HUES64 (cell line): Measurements from ENCODE around the gene POP7.
"Not testable (repeated sequence)": the region's sequence is repeated elsewhere in the genome, so short reads cannot be mapped to it uniquely, and the experiment has no call there.

Experiments used
- H3K27ac ChIP-seq: 2 replicates; pipeline ENCODE4 v1.7.0; 2013; ENCODE audit warnings: low read depth, low read length, inconsistent platforms
- H3K27me3 ChIP-seq: 2 replicates; pipeline ENCODE4 v1.6.1; 2013; ENCODE audit warnings: mild to moderate bottlenecking, low read length; ENCODE audit not compliant: insufficient read depth
- H3K36me3 ChIP-seq: 2 replicates; pipeline ENCODE4 v1.6.1; 2013; ENCODE audit warnings: mild to moderate bottlenecking, low read length; ENCODE audit not compliant: insufficient read depth
- H3K4me1 ChIP-seq: 2 replicates; pipeline ENCODE4 v1.6.1; 2013; ENCODE audit warnings: mild to moderate bottlenecking, low read length, moderate library complexity; ENCODE audit not compliant: insufficient read depth
- H3K4me3 ChIP-seq: 2 replicates; pipeline ENCODE4 v1.5.1; 2013; ENCODE audit warnings: mild to moderate bottlenecking, low read length, moderate library complexity
- H3K9ac ChIP-seq: 2 replicates; pipeline ENCODE4 v1.6.1; 2013; ENCODE audit warnings: mild to moderate bottlenecking, low read depth, low read length
- H3K9me3 ChIP-seq: 2 replicates; pipeline ENCODE4 v1.6.1; 2013; ENCODE audit warnings: low read depth, low read length; ENCODE audit not compliant: insufficient read depth
- WGBS: fragments of 150-250, 120-280 bp; methylation state at CpG from one replicate; pipeline ENCODE4 v1.1.7; 2013; ENCODE audit warnings: missing lambda C conversion rate; 5-methylcytosine and 5-hydroxymethylcytosine counted together

The POP7 gene

DNA sequence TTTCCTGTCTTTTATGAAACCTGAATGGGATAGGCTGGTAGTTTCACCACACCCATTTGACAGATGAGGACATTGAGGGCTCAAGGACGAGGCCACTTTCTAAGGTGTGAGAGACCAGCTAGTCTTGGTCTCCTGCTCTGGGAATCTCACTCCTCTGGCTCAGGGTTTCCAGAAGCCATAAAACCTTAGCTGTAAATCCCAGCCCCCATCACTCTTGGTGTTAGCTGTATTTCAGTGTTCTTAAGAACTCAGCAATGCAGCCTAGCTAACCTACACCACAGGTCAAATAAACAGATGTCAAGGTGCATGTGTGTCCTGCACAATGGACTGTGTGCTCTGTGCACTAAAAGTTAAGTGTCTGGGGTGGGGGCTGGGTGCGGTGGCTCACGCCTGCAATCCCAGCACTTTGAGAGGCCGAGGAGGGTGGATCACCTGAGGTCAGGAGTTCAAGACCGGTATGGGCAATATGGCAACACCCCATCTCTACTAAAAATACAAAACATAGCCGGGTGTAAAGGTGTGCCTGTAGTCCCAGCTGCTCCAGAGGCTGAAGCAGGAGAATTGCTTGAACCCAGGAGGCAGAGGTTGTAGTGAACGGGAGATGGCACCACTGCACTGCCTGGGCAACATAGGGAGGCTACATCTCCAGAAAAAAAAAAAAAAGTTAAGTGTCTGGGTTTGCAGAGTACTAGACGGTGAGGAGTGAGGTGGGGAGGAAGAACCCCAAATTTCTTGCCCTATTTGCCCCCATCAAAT, 13.8 kb downstream of the POP7 start:
- H3K27me3 ChIP-seq: peaks cover 52% of the 10 kb centered on the region
- no peak overlapping the region for H3K27ac ChIP-seq
- H3K4me1 ChIP-seq: 0 out of 2 replicates have a peak, but pooled peaks cover 2% of the 10 kb centered on the region
- H3K9ac ChIP-seq: no peak overlapping the region; the same call in 1 of the 2 replicates
- 75% methylated on average over 7 of the region's 8 CpGs for WGBS
- H3K4me3 ChIP-seq: peak overlapping the region; percentile 53
- H3K9me3 ChIP-seq: no peaks in the 10 kb centered on the region
- no peaks in the 10 kb centered on the region for H3K36me3 ChIP-seq

DNA sequence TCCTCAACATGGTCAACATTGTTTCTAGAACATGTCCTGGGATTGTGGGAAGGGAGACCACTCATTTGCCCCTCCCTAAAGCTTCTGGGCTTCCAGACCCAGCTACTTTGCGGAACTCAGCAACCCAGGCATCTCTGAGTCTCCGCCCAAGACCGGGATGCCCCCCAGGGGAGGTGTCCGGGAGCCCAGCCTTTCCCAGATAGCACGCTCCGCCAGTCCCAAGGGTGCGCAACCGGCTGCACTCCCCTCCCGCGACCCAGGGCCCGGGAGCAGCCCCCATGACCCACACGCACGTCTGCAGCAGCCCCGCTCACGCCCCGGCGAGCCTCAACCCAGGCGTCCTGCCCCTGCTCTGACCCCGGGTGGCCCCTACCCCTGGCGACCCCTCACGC, 14.4 kb downstream of the POP7 start, which contains the start of gene EPO:
Gene EPO, plus strand, starts transcription at position 190 of the 392 bp plus-strand sequence. CDS start 513 bp downstream, outside the sequence.
- H3K27ac ChIP-seq: no peak within 1 kb of the TSS
- H3K9ac ChIP-seq: no peak within 1 kb of the TSS; the same call in 1 of the 2 replicates
- H3K4me3 ChIP-seq: peak within 1 kb of the TSS; percentile 53
- H3K36me3 ChIP-seq: no peaks in the 10 kb centered on the region
- H3K27me3 ChIP-seq: peaks cover 52% of the 10 kb centered on the region
- H3K4me1 ChIP-seq: 0 out of 2 replicates have a peak, but pooled peaks cover 2% of the 10 kb centered on the region
- WGBS: 3% methylated on average over 21 of the region's 21 CpGs
- H3K9me3 ChIP-seq: no peaks in the 10 kb centered on the region

DNA sequence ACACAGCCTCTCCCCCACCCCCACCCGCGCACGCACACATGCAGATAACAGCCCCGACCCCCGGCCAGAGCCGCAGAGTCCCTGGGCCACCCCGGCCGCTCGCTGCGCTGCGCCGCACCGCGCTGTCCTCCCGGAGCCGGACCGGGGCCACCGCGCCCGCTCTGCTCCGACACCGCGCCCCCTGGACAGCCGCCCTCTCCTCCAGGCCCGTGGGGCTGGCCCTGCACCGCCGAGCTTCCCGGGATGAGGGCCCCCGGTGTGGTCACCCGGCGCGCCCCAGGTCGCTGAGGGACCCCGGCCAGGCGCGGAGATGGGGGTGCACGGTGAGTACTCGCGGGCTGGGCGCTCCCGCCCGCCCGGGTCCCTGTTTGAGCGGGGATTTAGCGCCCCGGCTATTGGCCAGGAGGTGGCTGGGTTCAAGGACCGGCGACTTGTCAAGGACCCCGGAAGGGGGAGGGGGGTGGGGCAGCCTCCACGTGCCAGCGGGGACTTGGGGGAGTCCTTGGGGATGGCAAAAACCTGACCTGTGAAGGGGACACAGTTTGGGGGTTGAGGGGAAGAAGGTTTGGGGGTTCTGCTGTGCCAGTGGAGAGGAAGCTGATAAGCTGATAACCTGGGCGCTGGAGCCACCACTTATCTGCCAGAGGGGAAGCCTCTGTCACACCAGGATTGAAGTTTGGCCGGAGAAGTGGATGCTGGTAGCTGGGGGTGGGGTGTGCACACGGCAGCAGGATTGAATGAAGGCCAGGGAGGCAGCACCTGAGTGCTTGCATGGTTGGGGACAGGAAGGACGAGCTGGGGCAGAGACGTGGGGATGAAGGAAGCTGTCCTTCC, 15.0 kb downstream of the POP7 start:
- no peaks in the 10 kb centered on the region for H3K9me3 ChIP-seq
- no peak overlapping the region for H3K27ac ChIP-seq
- H3K9ac ChIP-seq: no peak overlapping the region; the same call in 1 of the 2 replicates
- H3K36me3 ChIP-seq: no peaks in the 10 kb centered on the region
- 0 out of 2 replicates have a peak, but pooled peaks cover 2% of the 10 kb centered on the region for H3K4me1 ChIP-seq
- peak overlapping the region; percentile 53 for H3K4me3 ChIP-seq
- WGBS: 3% methylated on average over 56 of the region's 56 CpGs
- peaks cover 52% of the 10 kb centered on the region for H3K27me3 ChIP-seq

DNA sequence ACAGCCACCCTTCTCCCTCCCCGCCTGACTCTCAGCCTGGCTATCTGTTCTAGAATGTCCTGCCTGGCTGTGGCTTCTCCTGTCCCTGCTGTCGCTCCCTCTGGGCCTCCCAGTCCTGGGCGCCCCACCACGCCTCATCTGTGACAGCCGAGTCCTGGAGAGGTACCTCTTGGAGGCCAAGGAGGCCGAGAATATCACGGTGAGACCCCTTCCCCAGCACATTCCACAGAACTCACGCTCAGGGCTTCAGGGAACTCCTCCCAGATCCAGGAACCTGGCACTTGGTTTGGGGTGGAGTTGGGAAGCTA, 15.5 kb downstream of the POP7 start:
- 89% methylated on average over 8 of the region's 8 CpGs for WGBS
- H3K9me3 ChIP-seq: no peaks in the 10 kb centered on the region
- peak overlapping the region; percentile 53; the same call in 1 of the 2 replicates for H3K4me3 ChIP-seq
- H3K36me3 ChIP-seq: no peaks in the 10 kb centered on the region
- H3K4me1 ChIP-seq: 0 out of 2 replicates have a peak, but pooled peaks cover 2% of the 10 kb centered on the region
- H3K27me3 ChIP-seq: peaks cover 52% of the 10 kb centered on the region
- no peak overlapping the region for H3K27ac ChIP-seq
- no peak overlapping the region for H3K9ac ChIP-seq

DNA sequence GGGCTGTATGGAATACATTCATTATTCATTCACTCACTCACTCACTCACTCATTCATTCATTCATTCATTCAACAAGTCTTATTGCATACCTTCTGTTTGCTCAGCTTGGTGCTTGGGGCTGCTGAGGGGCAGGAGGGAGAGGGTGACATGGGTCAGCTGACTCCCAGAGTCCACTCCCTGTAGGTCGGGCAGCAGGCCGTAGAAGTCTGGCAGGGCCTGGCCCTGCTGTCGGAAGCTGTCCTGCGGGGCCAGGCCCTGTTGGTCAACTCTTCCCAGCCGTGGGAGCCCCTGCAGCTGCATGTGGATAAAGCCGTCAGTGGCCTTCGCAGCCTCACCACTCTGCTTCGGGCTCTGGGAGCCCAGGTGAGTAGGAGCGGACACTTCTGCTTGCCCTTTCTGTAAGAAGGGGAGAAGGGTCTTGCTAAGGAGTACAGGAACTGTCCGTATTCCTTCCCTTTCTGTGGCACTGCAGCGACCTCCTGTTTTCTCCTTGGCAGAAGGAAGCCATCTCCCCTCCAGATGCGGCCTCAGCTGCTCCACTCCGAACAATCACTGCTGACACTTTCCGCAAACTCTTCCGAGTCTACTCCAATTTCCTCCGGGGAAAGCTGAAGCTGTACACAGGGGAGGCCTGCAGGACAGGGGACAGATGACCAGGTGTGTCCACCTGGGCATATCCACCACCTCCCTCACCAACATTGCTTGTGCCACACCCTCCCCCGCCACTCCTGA, 16.7 kb downstream of the POP7 start:
- 0 out of 2 replicates have a peak, but pooled peaks cover 2% of the 10 kb centered on the region for H3K4me1 ChIP-seq
- WGBS: 86% methylated on average over 17 of the region's 17 CpGs
- H3K27ac ChIP-seq: no peak overlapping the region
- H3K27me3 ChIP-seq: peaks cover 52% of the 10 kb centered on the region
- no peak overlapping the region for H3K9ac ChIP-seq
- H3K4me3 ChIP-seq: no peak overlapping the region
- no peaks in the 10 kb centered on the region for H3K36me3 ChIP-seq
- no peaks in the 10 kb centered on the region for H3K9me3 ChIP-seq

DNA sequence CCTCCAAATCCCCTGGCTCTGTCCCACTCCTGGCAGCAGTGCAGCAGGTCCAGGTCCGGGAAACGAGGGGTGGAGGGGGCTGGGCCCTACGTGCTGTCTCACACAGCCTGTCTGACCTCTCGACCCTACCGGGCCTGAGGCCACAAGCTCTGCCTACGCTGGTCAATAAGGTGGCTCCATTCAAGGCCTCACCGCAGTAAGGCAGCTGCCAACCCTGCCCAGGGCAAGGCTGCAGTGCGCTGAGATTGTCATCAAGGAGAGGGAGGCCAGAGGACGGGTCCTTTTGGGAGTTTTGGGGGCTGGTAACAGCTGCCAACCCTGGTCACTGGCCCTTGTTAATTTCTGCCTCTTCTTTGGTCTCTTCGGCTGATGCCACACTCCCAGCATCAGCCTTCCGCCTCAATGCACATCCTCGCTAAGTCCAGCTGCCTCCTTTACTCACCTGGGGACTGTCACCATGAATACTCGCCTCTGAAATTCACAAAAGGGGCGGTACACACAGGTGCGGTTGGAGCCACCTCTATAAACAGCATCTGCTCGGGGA, 17.9 kb downstream of the POP7 start:
- Histone ChIP-seq H3K4me1 (0 out of 2 replicates have a peak, but pooled peaks cover 2% of the 10 kb centered on the region), H3K4me3 (no peak overlapping the region), H3K9me3 (no peaks in the 10 kb centered on the region), H3K36me3 (no peaks in the 10 kb centered on the region), H3K9ac (no peak overlapping the region), H3K27me3 (peaks cover 52% of the 10 kb centered on the region), H3K27ac (no peak overlapping the region)
- 90% methylated on average over 16 of the region's 16 CpGs for WGBS

DNA sequence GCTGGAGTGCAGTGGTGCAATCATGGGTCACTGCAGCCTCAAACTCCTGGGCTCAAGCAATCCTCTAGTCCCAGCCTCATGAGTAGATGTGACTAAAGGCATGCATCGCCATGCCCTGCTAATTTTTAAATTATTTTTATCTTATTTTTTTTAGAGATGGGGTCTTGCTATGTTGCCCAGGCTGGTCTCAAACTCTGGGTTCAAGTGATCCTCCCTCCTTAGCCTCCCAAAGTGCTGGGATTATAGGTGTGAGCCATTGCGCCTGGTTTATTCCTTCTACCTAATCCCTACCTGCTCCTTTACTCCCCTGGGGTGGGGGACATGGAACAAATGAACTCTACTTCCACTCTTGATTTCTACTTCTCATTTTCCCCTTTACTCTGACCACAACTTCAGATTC, 18.4 kb downstream of the POP7 start:
- H3K27me3 ChIP-seq: peaks cover 47% of the 10 kb centered on the region
- H3K9me3 ChIP-seq, H3K4me1 ChIP-seq, H3K9ac ChIP-seq, H3K36me3 ChIP-seq, H3K4me3 ChIP-seq, H3K27ac ChIP-seq: not testable (repeated sequence)
- WGBS: 90% methylated on average over 2 of the region's 2 CpGs

DNA sequence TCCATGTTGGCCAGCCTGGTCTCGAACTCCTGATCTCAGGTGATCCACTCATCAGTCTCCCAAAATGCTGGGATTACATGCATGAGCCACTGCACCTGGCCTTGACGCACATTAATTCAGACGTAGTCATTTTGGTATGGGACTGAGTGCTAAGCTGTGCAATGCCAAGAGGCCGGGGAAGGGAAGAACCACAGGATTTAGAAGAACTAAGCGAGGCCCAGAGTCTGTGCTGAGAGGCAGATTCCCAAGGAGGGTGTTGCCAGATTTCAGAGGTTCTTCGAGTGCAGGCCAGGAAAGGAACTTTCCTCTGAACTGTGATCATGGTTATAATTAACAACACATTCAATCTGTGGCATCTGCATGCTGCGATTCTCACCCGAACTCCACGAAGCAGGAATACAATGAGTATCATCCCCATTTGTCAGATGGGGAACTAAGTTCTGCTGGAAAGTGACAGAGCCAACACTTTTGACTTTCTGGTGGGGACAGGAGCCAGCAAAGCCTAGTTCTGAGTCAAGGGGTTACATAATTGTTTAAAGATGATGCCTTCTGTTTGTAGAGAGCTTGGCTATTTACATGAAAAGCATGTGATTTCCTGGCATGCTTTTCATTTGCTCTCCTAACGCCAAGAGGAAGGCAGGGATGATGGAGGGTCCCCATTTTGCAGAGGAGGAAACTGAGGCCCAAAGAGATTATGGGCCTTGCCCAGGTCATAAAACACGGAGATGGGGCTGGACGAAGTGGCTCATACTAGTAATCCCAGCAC, 21.3 kb downstream of the POP7 start:
- H3K27me3 ChIP-seq: peaks cover 19% of the 10 kb centered on the region
- no peak overlapping the region for H3K4me3 ChIP-seq
- H3K27ac ChIP-seq: no peak overlapping the region
- WGBS: 88% methylated on average over 12 of the region's 12 CpGs
- H3K4me1 ChIP-seq: no peaks in the 10 kb centered on the region
- no peaks in the 10 kb centered on the region for H3K36me3 ChIP-seq
- H3K9ac ChIP-seq: no peak overlapping the region
- H3K9me3 ChIP-seq: no peaks in the 10 kb centered on the region

DNA sequence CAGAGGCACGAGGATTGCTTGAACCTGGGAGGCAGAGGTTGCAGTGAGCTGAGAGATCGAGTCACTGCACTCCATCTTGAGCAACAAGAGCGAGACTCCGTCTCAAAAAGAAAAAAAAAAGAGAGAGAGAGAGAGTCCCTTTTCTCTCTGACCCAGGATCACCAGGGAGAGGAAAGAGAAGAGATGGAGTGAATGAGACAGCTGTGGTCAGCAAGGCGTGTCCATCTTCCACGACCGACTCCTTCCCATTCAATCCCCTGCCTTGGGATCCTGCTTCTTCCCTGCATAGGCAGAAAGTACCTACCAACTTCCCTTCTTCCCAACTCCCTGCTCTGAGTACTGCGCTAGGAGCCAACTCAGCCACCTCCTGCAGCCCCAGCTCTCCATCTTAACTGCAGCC, 22.3 kb downstream of the POP7 start:
- 86% methylated on average over 8 of the region's 8 CpGs for WGBS
- H3K9me3 ChIP-seq: no peaks in the 10 kb centered on the region
- no peaks in the 10 kb centered on the region for H3K36me3 ChIP-seq
- no peak overlapping the region for H3K9ac ChIP-seq
- no peak overlapping the region for H3K27ac ChIP-seq
- peaks cover 9% of the 10 kb centered on the region; the same call in 1 of the 2 replicates for H3K27me3 ChIP-seq
- no peaks in the 10 kb centered on the region for H3K4me1 ChIP-seq
- no peak overlapping the region for H3K4me3 ChIP-seq

DNA sequence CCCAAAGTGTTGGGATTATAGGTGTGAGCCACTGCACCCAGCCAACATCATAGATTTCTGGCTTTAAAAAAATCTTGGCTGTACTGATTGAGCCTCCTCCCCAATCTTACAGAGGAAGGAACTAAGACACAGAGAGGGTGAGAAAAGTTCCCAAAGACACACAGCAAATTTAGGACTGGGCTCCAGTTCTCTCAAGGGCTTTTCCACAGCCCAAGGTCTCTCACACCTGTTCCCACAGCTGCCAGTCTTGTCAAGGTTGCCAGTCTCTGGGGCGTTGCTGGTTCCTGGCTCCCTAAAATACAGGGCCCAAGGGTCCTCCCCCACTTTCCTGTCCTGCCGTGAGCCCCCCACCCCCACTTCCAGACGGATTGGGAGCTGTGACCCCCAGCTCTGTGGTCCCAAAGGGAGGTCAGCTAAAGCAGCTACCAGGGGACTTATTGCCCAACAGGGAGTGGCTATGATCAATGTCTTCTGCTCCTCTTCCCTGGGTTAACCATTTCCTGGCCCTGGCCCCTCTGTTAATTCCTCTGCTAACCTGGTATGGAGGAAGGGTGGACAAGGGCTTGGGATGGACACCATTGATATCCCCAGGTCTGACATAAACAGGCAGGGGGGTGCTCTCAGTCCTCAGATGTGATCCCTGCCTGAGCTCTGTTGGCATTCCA, 24.3 kb downstream of the POP7 start:
- no peak overlapping the region for H3K27ac ChIP-seq

More for the DNA sequence above, 24.3 kb downstream of the POP7 start:
- Histone ChIP-seq H3K4me1 (no peaks in the 10 kb centered on the region), H3K9ac (no peak overlapping the region), H3K36me3 (no peaks in the 10 kb centered on the region), H3K27me3 (no peaks in the 10 kb centered on the region), H3K9me3 (no peaks in the 10 kb centered on the region), H3K4me3 (no peak overlapping the region)
- WGBS: 64% methylated on average over 3 of the region's 3 CpGs
